Smooth muscle cell (in vitro differentiated cells): ENCODE results near the gene THRB. TPM values are rescaled to one million over a fixed set of nuclear protein-coding genes. Genes with fewer than 3 reads are reported as not detected.

ENCODE experiments used
- DNase-seq: peaks from one replicate; lab custom pipeline; 2025; ENCODE audit not compliant: unreplicated experiment; lab: John Stamatoyannopoulos, UW
- H2AFZ ChIP-seq: fragments of 200-600 bp; sonication (generic); 2 replicates; pipeline ENCODE4 v1.6.0; 2016; ENCODE audit warnings: antibody characterized with exemption, low read depth, mild to moderate bottlenecking
- H3F3A ChIP-seq: fragments of 200-600 bp; sonication (generic); 2 replicates; pipeline ENCODE4 v1.6.0; 2017; ENCODE audit warnings: antibody characterized with exemption, low read depth
- H3K27ac ChIP-seq: fragments of 200-600 bp; sonication (generic); 2 replicates; pipeline ENCODE4 v1.5.1; 2016; ENCODE audit warnings: low read depth, mild to moderate bottlenecking
- H3K27me3 ChIP-seq: fragments of 200-600 bp; sonication (generic); 2 replicates; pipeline ENCODE4 v1.6.1; 2016; ENCODE audit warnings: low read depth, mild to moderate bottlenecking
- H3K36me3 ChIP-seq: fragments of 200-600 bp; sonication (generic); 2 replicates; pipeline ENCODE4 v1.5.1; 2016; ENCODE audit warnings: low read depth
- H3K4me1 ChIP-seq: fragments of 200-600 bp; sonication (generic); 2 replicates; pipeline ENCODE4 v1.5.1; 2016; ENCODE audit warnings: low read depth
- H3K4me2 ChIP-seq: fragments of 200-600 bp; sonication (generic); 2 replicates; pipeline ENCODE4 v1.6.0; 2016; ENCODE audit warnings: mild to moderate bottlenecking
- H3K4me3 ChIP-seq: fragments of 200-600 bp; sonication (generic); 2 replicates; pipeline ENCODE4 v1.5.1; 2016; ENCODE audit warnings: mild to moderate bottlenecking
- H3K79me2 ChIP-seq: fragments of 200-600 bp; sonication (generic); 2 replicates; pipeline ENCODE4 v1.6.0; 2016; ENCODE audit warnings: low read depth, mild to moderate bottlenecking
- H3K9ac ChIP-seq: fragments of 200-600 bp; sonication (generic); 2 replicates; pipeline ENCODE4 v1.6.0; 2016; ENCODE audit warnings: low read depth
- H3K9me3 ChIP-seq: fragments of 200-600 bp; sonication (generic); replicated peaks from 2 replicates; pipeline ENCODE4 v1.5.1; 2016; ENCODE audit warnings: low read depth
- H4K20me1 ChIP-seq: fragments of 200-600 bp; sonication (generic); 2 replicates; pipeline ENCODE4 v1.6.0; 2016; ENCODE audit warnings: low read depth
- whole genome bisulfite sequencing: methylation state at CpG from one replicate; pipeline ENCODE4 v1.1.7; 2016; ENCODE audit warnings: low lambda C conversion rate; 5-methylcytosine and 5-hydroxymethylcytosine counted together
- polyA plus RNA-seq: library from polyadenylated mRNA; unstranded; fragments of >200 nt; fragmentation: Nextera tagmentation; extraction: Ambion mirVana; gene quantifications from 2 replicates; pipeline ENCODE4 v1.2.1, GENCODE V29; 2016
- total RNA-seq: library from RNA; depleted of rRNA; stranded (reverse); fragments of >200 nt; gene quantifications from 2 replicates; pipeline ENCODE4 v1.2.3, GENCODE V29; 2014
- TF ChIP-seq, protein P1 (sequence below): fragments of 200-600 bp; sonication (generic); IDR thresholded peaks from 2 replicates; pipeline ENCODE4 v1.5.1; 2017; ENCODE audit warnings: borderline replicate concordance, mild to moderate bottlenecking, antibody characterized with exemption; ENCODE audit not compliant: insufficient read depth, poor library complexity, severe bottlenecking

Gene THRB
- total and polyA plus RNA-seq, 2 experiments from 2014 or later = 5.6 to 43.8 TPM

DNA sequence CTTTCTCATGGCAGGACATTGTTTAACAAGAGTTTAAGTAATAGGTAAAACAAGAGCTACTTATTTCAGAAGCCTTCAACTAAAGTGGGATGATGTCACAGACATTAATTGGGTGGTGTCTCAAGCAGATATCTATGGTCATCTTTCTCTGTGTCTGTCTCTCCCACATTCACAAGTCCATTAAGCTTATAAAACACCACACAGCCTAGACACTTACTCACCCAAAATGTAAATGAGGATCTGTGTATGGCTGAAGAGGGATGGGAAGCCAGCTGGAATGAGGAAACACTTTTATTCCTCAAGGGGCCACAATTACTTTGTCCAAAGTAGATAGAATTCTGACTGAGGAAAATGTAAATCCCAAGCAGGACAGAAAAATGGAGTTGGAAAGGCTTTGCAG lies 183.8 kb downstream of the THRB start:
- no peak overlapping the region for H3K27ac ChIP-seq
- no peaks in the 10 kb centered on the region for H3K79me2 ChIP-seq
- TF ChIP-seq, protein P1, sequence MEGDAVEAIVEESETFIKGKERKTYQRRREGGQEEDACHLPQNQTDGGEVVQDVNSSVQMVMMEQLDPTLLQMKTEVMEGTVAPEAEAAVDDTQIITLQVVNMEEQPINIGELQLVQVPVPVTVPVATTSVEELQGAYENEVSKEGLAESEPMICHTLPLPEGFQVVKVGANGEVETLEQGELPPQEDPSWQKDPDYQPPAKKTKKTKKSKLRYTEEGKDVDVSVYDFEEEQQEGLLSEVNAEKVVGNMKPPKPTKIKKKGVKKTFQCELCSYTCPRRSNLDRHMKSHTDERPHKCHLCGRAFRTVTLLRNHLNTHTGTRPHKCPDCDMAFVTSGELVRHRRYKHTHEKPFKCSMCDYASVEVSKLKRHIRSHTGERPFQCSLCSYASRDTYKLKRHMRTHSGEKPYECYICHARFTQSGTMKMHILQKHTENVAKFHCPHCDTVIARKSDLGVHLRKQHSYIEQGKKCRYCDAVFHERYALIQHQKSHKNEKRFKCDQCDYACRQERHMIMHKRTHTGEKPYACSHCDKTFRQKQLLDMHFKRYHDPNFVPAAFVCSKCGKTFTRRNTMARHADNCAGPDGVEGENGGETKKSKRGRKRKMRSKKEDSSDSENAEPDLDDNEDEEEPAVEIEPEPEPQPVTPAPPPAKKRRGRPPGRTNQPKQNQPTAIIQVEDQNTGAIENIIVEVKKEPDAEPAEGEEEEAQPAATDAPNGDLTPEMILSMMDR = no peak
- H3K4me1 ChIP-seq = no peaks in the 10 kb centered on the region
- no peak for DNase-seq
- H3K4me3 ChIP-seq = no peak overlapping the region
- H4K20me1 ChIP-seq = no peaks in the 10 kb centered on the region
- H3K9me3 ChIP-seq = no peaks in the 10 kb centered on the region
- H3K27me3 ChIP-seq = no peaks in the 10 kb centered on the region
- H3K4me2 ChIP-seq = no peak overlapping the region
- no peaks in the 10 kb centered on the region for H3K36me3 ChIP-seq
- H3K9ac ChIP-seq = no peak overlapping the region
- H2AFZ ChIP-seq = no peak overlapping the region
- H3F3A ChIP-seq = no peaks in the 10 kb centered on the region

DNA sequence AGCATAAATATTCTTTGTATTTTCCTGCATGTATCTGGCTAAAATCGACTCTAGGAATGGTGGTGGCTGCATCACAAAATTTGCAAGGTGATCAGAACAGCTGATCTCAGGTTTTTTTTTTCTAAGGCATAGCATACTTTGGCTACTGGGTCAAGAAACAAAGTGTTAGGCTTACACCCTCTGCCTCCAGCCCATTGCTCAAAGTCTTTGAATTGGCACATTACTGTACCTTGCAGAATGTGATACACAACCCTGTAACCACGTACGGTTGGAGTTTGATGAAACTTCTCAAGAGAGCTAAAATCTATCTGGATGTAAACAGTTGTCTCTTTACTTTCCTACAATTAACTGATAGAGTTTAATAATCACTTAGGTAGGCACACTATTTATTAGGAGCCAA lies 188.1 kb downstream of the THRB start:
- Histone ChIP-seq H3K9me3 (no peaks in the 10 kb centered on the region), H3K36me3 (no peaks in the 10 kb centered on the region), H3K4me1 (no peaks in the 10 kb centered on the region), H4K20me1 (no peaks in the 10 kb centered on the region), H3K79me2 (no peaks in the 10 kb centered on the region), H3K9ac (no peak overlapping the region), H3K4me2 (no peak overlapping the region), H3K27me3 (no peaks in the 10 kb centered on the region), H2AFZ (no peak overlapping the region), H3F3A (no peaks in the 10 kb centered on the region), H3K27ac (no peak overlapping the region), H3K4me3 (no peak overlapping the region)
- DNase-seq = no peak
- 95% methylated on average over 3 of the region's 3 CpGs for WGBS
- TF ChIP-seq, protein P1 = no peak

DNA sequence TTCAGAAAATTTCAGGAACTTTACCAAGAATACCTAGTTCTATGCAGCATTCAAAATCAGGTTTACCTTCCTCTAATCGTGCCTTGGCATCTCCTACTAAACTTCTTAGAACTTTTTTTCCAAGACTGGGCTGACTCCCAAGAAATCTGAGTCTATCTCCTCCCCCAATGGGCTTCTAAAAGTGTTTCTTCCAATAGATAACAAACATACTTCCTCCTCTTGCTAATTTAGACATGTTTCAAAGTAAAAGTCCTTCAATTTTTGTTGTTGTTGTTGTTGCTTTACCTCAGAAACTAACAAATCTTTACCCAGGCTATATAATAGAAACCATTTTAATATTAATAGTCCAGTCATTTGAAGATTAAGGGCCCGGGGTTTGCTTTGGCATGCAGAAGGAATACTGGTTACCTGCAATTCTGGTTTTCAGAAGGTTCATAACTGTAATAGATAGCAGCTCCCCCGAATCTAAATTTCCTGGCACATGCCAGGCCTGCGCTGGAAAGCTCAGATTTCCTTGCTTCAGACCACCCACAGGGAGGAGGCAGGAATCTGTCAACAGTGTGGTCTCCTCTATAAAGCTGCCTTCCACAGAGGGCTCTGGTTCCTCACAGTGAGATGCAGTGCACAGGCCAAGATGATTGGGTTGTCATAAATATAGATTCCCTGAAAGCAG lies 188.7 kb downstream of the THRB start:
- H3K9me3 ChIP-seq = no peaks in the 10 kb centered on the region
- H3K36me3 ChIP-seq = no peaks in the 10 kb centered on the region
- H3K9ac ChIP-seq = no peak overlapping the region
- H3K4me2 ChIP-seq = no peak overlapping the region
- TF ChIP-seq, protein P1 = no peak
- H3K4me1 ChIP-seq = no peaks in the 10 kb centered on the region
- no peak overlapping the region for H3K27ac ChIP-seq
- 45% methylated on average over 4 of the region's 4 CpGs for WGBS
- H3K79me2 ChIP-seq = no peaks in the 10 kb centered on the region
- H3K4me3 ChIP-seq = no peak overlapping the region
- H4K20me1 ChIP-seq = no peaks in the 10 kb centered on the region
- no peak overlapping the region for H2AFZ ChIP-seq
- no peak for DNase-seq
- no peaks in the 10 kb centered on the region for H3F3A ChIP-seq
- H3K27me3 ChIP-seq = no peaks in the 10 kb centered on the region
